Mammary microvascular endothelial cell (primary cell): ENCODE measurements around the gene LGR5. TPM values are rescaled to one million over a fixed set of nuclear protein-coding genes. Genes with fewer than 3 reads are reported as not detected.

ENCODE experiments used
- total RNA-seq: library from RNA; depleted of rRNA; stranded (reverse); fragments of >200 nt; gene quantifications from 2 replicates; pipeline ENCODE4 v1.2.3, GENCODE V29; 2015

The LGR5 gene
- not detected in 2 replicates for total RNA-seq

DNA sequence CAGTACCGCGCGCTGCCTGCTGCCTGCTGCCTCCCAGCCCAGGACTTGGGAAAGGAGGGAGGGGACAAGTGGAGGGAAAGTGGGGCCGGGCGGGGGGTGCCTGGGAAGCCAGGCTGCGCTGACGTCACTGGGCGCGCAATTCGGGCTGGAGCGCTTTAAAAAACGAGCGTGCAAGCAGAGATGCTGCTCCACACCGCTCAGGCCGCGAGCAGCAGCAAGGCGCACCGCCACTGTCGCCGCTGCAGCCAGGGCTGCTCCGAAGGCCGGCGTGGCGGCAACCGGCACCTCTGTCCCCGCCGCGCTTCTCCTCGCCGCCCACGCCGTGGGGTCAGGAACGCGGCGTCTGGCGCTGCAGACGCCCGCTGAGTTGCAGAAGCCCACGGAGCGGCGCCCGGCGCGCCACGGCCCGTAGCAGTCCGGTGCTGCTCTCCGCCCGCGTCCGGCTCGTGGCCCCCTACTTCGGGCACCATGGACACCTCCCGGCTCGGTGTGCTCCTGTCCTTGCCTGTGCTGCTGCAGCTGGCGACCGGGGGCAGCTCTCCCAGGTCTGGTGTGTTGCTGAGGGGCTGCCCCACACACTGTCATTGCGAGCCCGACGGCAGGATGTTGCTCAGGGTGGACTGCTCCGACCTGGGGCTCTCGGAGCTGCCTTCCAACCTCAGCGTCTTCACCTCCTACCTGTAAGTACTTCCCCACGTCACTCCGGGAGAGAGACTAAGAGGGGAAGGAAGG, at the start of gene LGR5:
TSS of gene LGR5 (plus strand) at position 186 of the 732 bp plus-strand sequence. CDS start at position 469, 283 bp downstream.

Other genes with a start within 250 kb of the LGR5 start
- gene ZFC3H1, start 224.1 kb downstream of the LGR5 start, total RNA-seq, result 7.7 and 8.9 TPM in 2 replicates
- gene THAP2, start 224.5 kb downstream of the LGR5 start, total RNA-seq, result 2.1 and 4.1 TPM in 2 replicates
- gene TMEM19, start 246.3 kb downstream of the LGR5 start, total RNA-seq, result 16.6 and 24.4 TPM in 2 replicates